Endodermal cell (in vitro differentiated cells): ENCODE data around the gene ZACN. TPM values are rescaled to one million over a fixed set of nuclear protein-coding genes. Genes with fewer than 3 reads are reported as not detected.

Experiments
- DNase-seq: peaks from one replicate; pipeline ENCODE4 v3.0.0-alpha.2; 2017
- H3K27ac ChIP-seq: 2 replicates; pipeline ENCODE4 v1.5.1; 2013; ENCODE audit warnings: mild to moderate bottlenecking, low read depth, low read length, moderate library complexity
- H3K27me3 ChIP-seq: 2 replicates; pipeline ENCODE4 v1.6.1; 2013; ENCODE audit warnings: mild to moderate bottlenecking, low read length, moderate library complexity; ENCODE audit not compliant: insufficient read depth, control insufficient read depth, poor library complexity, severe bottlenecking
- H3K36me3 ChIP-seq: 2 replicates; pipeline ENCODE4 v1.7.0; 2013; ENCODE audit warnings: mild to moderate bottlenecking, low read length, moderate library complexity; ENCODE audit not compliant: control insufficient read depth, insufficient read depth
- H3K4me1 ChIP-seq: one replicate; pipeline ENCODE4 v1.7.0; 2013; ENCODE audit warnings: low read length; ENCODE audit not compliant: control insufficient read depth, insufficient read depth
- H3K4me3 ChIP-seq: 2 replicates; pipeline ENCODE4 v1.5.1; 2013; ENCODE audit warnings: mild to moderate bottlenecking, low read length, moderate library complexity
- H3K9ac ChIP-seq: 2 replicates; pipeline ENCODE4 v1.6.1; 2013; ENCODE audit warnings: mild to moderate bottlenecking, low read length, moderate library complexity; ENCODE audit not compliant: poor library complexity, severe bottlenecking; ENCODE audit errors: extremely low read depth
- H3K9me3 ChIP-seq: 2 replicates; pipeline ENCODE4 v1.6.1; 2013; ENCODE audit warnings: mild to moderate bottlenecking, low read length, moderate library complexity; ENCODE audit not compliant: control insufficient read depth
- H3K27ac Mint-ChIP-seq: 2 replicates; pipeline ENCODE4 v1.8.0; 2020; ENCODE audit warnings: mixed read lengths
- H3K27me3 Mint-ChIP-seq: 2 replicates; pipeline ENCODE4 v1.8.0; 2021; ENCODE audit warnings: mild to moderate bottlenecking, mixed read lengths; ENCODE audit not compliant: insufficient read depth
- H3K36me3 Mint-ChIP-seq: 2 replicates; pipeline ENCODE4 v1.8.0; 2020; ENCODE audit warnings: low read depth, mixed read lengths
- H3K4me1 Mint-ChIP-seq: 2 replicates; pipeline ENCODE4 v1.8.0; 2020; ENCODE audit warnings: mixed read lengths
- H3K4me3 Mint-ChIP-seq: 2 replicates; pipeline ENCODE4 v1.8.0; 2020; ENCODE audit warnings: mild to moderate bottlenecking, moderate library complexity, mixed read lengths
- H3K9me3 Mint-ChIP-seq: 2 replicates; pipeline ENCODE4 v1.8.0; 2020; ENCODE audit warnings: mild to moderate bottlenecking, mixed read lengths
- CTCF ChIP-seq: fragments of 200-600 bp; sonication (generic); conservative IDR thresholded peaks from 2 replicates; pipeline ENCODE4 v1.5.0; 2021; ENCODE audit warnings: antibody characterized with exemption, mild to moderate bottlenecking
- WGBS, 2 experiments: methylation state at CpG; one replicate each; pipeline versions ENCODE4 v1.1.5 to v1.1.7; 2013; ENCODE audit warnings: missing lambda C conversion rate in 2 of 2, mixed read lengths in 1 of 2; ENCODE audit not compliant: insufficient coverage in 1 of 2, insufficient read length in 1 of 2; 5-methylcytosine and 5-hydroxymethylcytosine counted together
- total RNA-seq, 2 donors: library from RNA; stranded (reverse); fragmentation: NEBNext Ultra II Directional in 1 of 2; extraction: Animal tissue kit (Norgen Biotek cat#: 25700) in 1 of 2; gene quantifications; 2 replicates in 1 of 2; 3 replicates in 1 of 2; pipeline ENCODE4 v1.2.1, GENCODE V29; 2021

Gene ZACN
- total RNA-seq, 2 donors from 2014 or later: 0.09 TPM; not detected in 1

GRCh38 chr17:76097716-76098295, 18.8 kb downstream of the ZACN start:
- Mint-ChIP-seq H3K27ac (no peak overlapping the region), H3K4me3 (no peak overlapping the region), H3K4me1 (peaks cover 2% of the 10 kb centered on the region), H3K36me3 (peaks cover 69% of the 10 kb centered on the region), H3K27me3 (no peaks in the 10 kb centered on the region), H3K9me3 (no peaks in the 10 kb centered on the region)
- 91 to 93% methylated on average over 14 to 19 of the region's 19 CpGs for WGBS, 2 experiments
- no peak overlapping the region for H3K27ac ChIP-seq
- peaks cover 88% of the 10 kb centered on the region for H3K36me3 ChIP-seq
- no peak overlapping the region for H3K9ac ChIP-seq
- no peaks in the 10 kb centered on the region for H3K27me3 ChIP-seq
- H3K4me1 ChIP-seq: no peaks in the 10 kb centered on the region
- H3K4me3 ChIP-seq: no peak overlapping the region
- TF ChIP-seq CTCF: no peak
- H3K9me3 ChIP-seq: no peaks in the 10 kb centered on the region
- no peak for DNase-seq

- peaks cover 34% of the 10 kb centered on the region for H3K36me3 Mint-ChIP-seq
Measured at GRCh38 chr17:76102944-76103273, 23.9 kb downstream of the ZACN start.

GRCh38 chr17:76103274-76104139, 24.5 kb downstream of the ZACN start, which contains the start of gene EXOC7:
TSS of gene EXOC7 (minus strand) at chr17:76103787. CDS start at chr17:76103692, 95 bp downstream.
- peak within 1 kb of the TSS; percentile 98 for H3K27ac Mint-ChIP-seq
- H3K4me3 Mint-ChIP-seq: peak within 1 kb of the TSS; percentile 97
- Histone ChIP-seq H3K4me1 (peaks cover 6% of the 10 kb centered on the region), H3K4me3 (peak within 1 kb of the TSS; percentile 93), H3K27me3 (no peaks in the 10 kb centered on the region), H3K27ac (peak within 1 kb of the TSS; percentile 13), H3K9ac (peak within 1 kb of the TSS; percentile 65), H3K36me3 (peaks cover 36% of the 10 kb centered on the region), H3K9me3 (no peaks in the 10 kb centered on the region)
- H3K36me3 Mint-ChIP-seq: peaks cover 30% of the 10 kb centered on the region
- TF ChIP-seq CTCF: peak; percentile 42
- DNase-seq: peak; percentile 99
- H3K4me1 Mint-ChIP-seq: peaks cover 15% of the 10 kb centered on the region
- no peaks in the 10 kb centered on the region for H3K27me3 Mint-ChIP-seq
- 7 to 10% methylated on average over 45 to 55 of the region's 55 CpGs for WGBS, 2 experiments
- H3K9me3 Mint-ChIP-seq: peaks cover 3% of the 10 kb centered on the region

More at GRCh38 chr17:76102944-76103273, 23.9 kb downstream of the ZACN start:
- peaks cover 3% of the 10 kb centered on the region for H3K9me3 Mint-ChIP-seq
- DNase-seq: no peak
- Histone ChIP-seq H3K9me3 (no peaks in the 10 kb centered on the region), H3K27me3 (no peaks in the 10 kb centered on the region), H3K9ac (peak overlapping the region; percentile 65), H3K36me3 (peaks cover 40% of the 10 kb centered on the region), H3K4me1 (peaks cover 6% of the 10 kb centered on the region), H3K27ac (no peak overlapping the region), H3K4me3 (peak overlapping the region; percentile 93)
- H3K27ac Mint-ChIP-seq: peak overlapping the region; percentile 98
- H3K4me3 Mint-ChIP-seq: peak overlapping the region; percentile 97
- TF ChIP-seq CTCF: no peak
- peaks cover 15% of the 10 kb centered on the region for H3K4me1 Mint-ChIP-seq
- no peaks in the 10 kb centered on the region for H3K27me3 Mint-ChIP-seq
- 0 to 6% methylated on average over 1 to 4 of the region's 4 CpGs for WGBS, 2 experiments
